Panc1 (cell line): ENCODE data around the gene SYDE2. TPM values are rescaled to one million over a fixed set of nuclear protein-coding genes. Genes with fewer than 3 reads are reported as not detected.

ENCODE experiments used
- ATAC-seq: fragments of 200-7000 bp; cut with Tn5 transposase; 2 replicates; pipeline ENCODE4 v1.9.1; 2020; ENCODE audit warnings: mild to moderate bottlenecking, moderate library complexity
- BruUV-seq: library from RNA; stranded (reverse); fragments of 400-500 nt; replicated peaks from 2 replicates; lab custom pipeline; 2021; lab: Mats Ljungman, UMichigan
- CTCF ChIA-PET: fragments of 300-600 bp; sonication (Branson Sonifier 250); formaldehyde crosslinking; loops from one replicate; lab custom pipeline; 2022; ENCODE audit warnings: antibody characterized with exemption; lab: Charles Lee
- POLR2A ChIA-PET: fragments of 300-600 bp; sonication (Branson Sonifier 250); formaldehyde crosslinking; loops from one replicate; lab custom pipeline; 2022; ENCODE audit warnings: antibody characterized with exemption; lab: Charles Lee
- DNase-seq: peaks from one replicate; pipeline ENCODE4 v3.0.0-alpha.2; 2010; ENCODE audit warnings: low read depth, low spot score
- H3K27ac ChIP-seq: 2 replicates; pipeline ENCODE4 v1.5.1; 2011; ENCODE audit warnings: mild to moderate bottlenecking, low read length, inconsistent platforms
- H3K27me3 ChIP-seq: fragments of 200-500 bp; sonication (Bioruptor generic); 2 replicates; pipeline ENCODE4 v1.6.0; 2014; ENCODE audit warnings: low read length, inconsistent platforms; ENCODE audit not compliant: control insufficient read depth, insufficient read depth
- H3K36me3 ChIP-seq: fragments of 200-500 bp; sonication (Bioruptor generic); 2 replicates; pipeline ENCODE4 v1.5.1; 2014; ENCODE audit warnings: inconsistent platforms, mild to moderate bottlenecking, low read length, moderate library complexity; ENCODE audit not compliant: control insufficient read depth, insufficient read depth
- H3K4me1 ChIP-seq: 2 replicates; pipeline ENCODE4 v1.5.1; 2011; ENCODE audit warnings: inconsistent platforms, mild to moderate bottlenecking, low read length, moderate library complexity; ENCODE audit not compliant: control insufficient read depth, insufficient read depth
- H3K4me3 ChIP-seq, 2 experiments: 2 replicates each; pipeline ENCODE4 v1.5.1; 2011 to 2012; ENCODE audit warnings: low read depth in 2 of 2, low read length in 2 of 2, mild to moderate bottlenecking in 2 of 2, inconsistent platforms in 1 of 2, moderate library complexity in 1 of 2
- H3K9me3 ChIP-seq: fragments of 200-500 bp; sonication (Bioruptor generic); 2 replicates; pipeline ENCODE4 v1.5.1; 2014; ENCODE audit warnings: low read depth, mild to moderate bottlenecking, inconsistent platforms, low read length, moderate library complexity; ENCODE audit not compliant: control insufficient read depth, insufficient read depth
- CTCF ChIP-seq: fragments of 450-650 bp; IDR thresholded peaks from 2 replicates; pipeline ENCODE4 v1.5.1; 2017; ENCODE audit warnings: mild to moderate bottlenecking
- POLR2AphosphoS5 ChIP-seq: IDR thresholded peaks from 2 replicates; pipeline ENCODE4 v1.6.1; 2012; ENCODE audit warnings: mild to moderate bottlenecking, low read depth, low read length, moderate library complexity
- REST ChIP-seq, 2 experiments: IDR thresholded peaks; 2 replicates each; pipeline ENCODE4 v1.6.1; 2011 to 2012; ENCODE audit warnings: low read depth in 2 of 2, control low read depth in 1 of 2, low read length in 1 of 2, mild to moderate bottlenecking in 1 of 2, moderate library complexity in 1 of 2; ENCODE audit not compliant: insufficient read depth in 1 of 2
- SIN3A ChIP-seq: IDR thresholded peaks from 2 replicates; pipeline ENCODE4 v1.6.1; 2012; ENCODE audit warnings: low read depth, mild to moderate bottlenecking, low read length, moderate library complexity, borderline replicate concordance; ENCODE audit not compliant: insufficient read depth
- TCF7L2 ChIP-seq: IDR thresholded peaks from 2 replicates; pipeline ENCODE4 v1.6.1; 2011; ENCODE audit warnings: mild to moderate bottlenecking, low read depth, low read length, inconsistent platforms
- in situ Hi-C: cut with HindIII; loops from 2 replicates; pipeline ENCODE4 v1.10.0; 2016; ENCODE audit warnings: low sequenced_read_pairs, low pct_unique_long_range_greater_than_20kb
- intact Hi-C: fragments of 100-400 bp; cut with micrococcal nuclease; formaldehyde crosslinking; loops from one replicate; pipeline ENCODE4 v1.10.0; 2022; ENCODE audit not compliant: unreplicated experiment
- total RNA-seq: library from RNA; stranded (reverse); gene quantifications from one replicate; pipeline ENCODE4 v1.2.1, GENCODE V29; 2021; ENCODE audit not compliant: unreplicated experiment

The SYDE2 gene
- total RNA-seq, 1 experiment from 2014 or later = 18.2 TPM

- Histone ChIP-seq H3K36me3 (no peaks in the 10 kb centered on the region), H3K9me3 (no peaks in the 10 kb centered on the region), H3K4me3 (no peak overlapping the region), H3K27ac (no peak overlapping the region), H3K4me1 (peaks cover 5% of the 10 kb centered on the region; the same call in 1 of the 2 replicates), H3K27me3 (no peaks in the 10 kb centered on the region)
- BruUV-seq = no TSS peak
- TF ChIP-seq POLR2AphosphoS5 (no peak), SIN3A (no peak), TCF7L2 (no peak), REST (IDR thresholded peaks at IDR 0.05; ENCODE audit: insufficient read depth in 1 of 2, low read depth in 2 of 2, low read length in 1 of 2) (no peak)
- in situ Hi-C loops = no loop called here
- ChIA-PET POLR2A (interaction anchor here (0.7 kb wide), 1 partner anchor 873 kb away, joined by 10 read pairs; no protein-coding TSS in a partner anchor), CTCF (interaction anchor here (0.6 to 0.7 kb wide), 2 partner anchors 18 to 177 kb away, joined by 3 to 4 read pairs; no protein-coding TSS in a partner anchor)
- no peak for ATAC-seq
- DNase-seq = no peak
- intact Hi-C loops = no loop called here
These were observed 28.2 kb upstream of the SYDE2 start for GRCh38 chr1:85228972-85229371.

GRCh38 chr1:85225624-85226380 is 25.0 kb upstream of the SYDE2 start:
- H3K36me3 ChIP-seq = no peaks in the 10 kb centered on the region
- no peak for TF ChIP-seq SIN3A
- no peak for TF ChIP-seq POLR2AphosphoS5
- TF ChIP-seq CTCF = no peak
- TF ChIP-seq REST (IDR thresholded peaks at IDR 0.05; ENCODE audit: insufficient read depth in 1 of 2, low read depth in 2 of 2, low read length in 1 of 2) = no peak
- TF ChIP-seq TCF7L2 = no peak
- peaks cover 5% of the 10 kb centered on the region; the same call in 1 of the 2 replicates for H3K4me1 ChIP-seq
- H3K27ac ChIP-seq = peak overlapping the region; percentile 4; the same call in 1 of the 2 replicates
- intact Hi-C loops = no loop called here
- in situ Hi-C loops = no loop called here
- H3K9me3 ChIP-seq = no peaks in the 10 kb centered on the region
- BruUV-seq = no TSS peak
- ChIA-PET CTCF (no interaction called here), POLR2A (no interaction called here)
- H3K27me3 ChIP-seq = no peaks in the 10 kb centered on the region
- no peak for DNase-seq
- H3K4me3 ChIP-seq = no peak overlapping the region
- ATAC-seq = no peak
